IMR-90 (cell line): Measurements from ENCODE around the gene LIAS. TPM values are rescaled to one million over a fixed set of nuclear protein-coding genes. Genes with fewer than 3 reads are reported as not detected.

Experiments used
- ATAC-seq: fragments of 200-7000 bp; cut with Tn5 transposase; 2 replicates; pipeline ENCODE4 v1.9.1; 2020; ENCODE audit warnings: low read depth, mild to moderate bottlenecking, moderate library complexity
- BruUV-seq: library from RNA; stranded (reverse); fragments of 400-500 nt; replicated peaks from 2 replicates; lab custom pipeline; 2021; lab: Mats Ljungman, UMichigan
- CTCF ChIA-PET: fragments of 300-600 bp; formaldehyde crosslinking; extraction: SDS; loops from one replicate; lab custom pipeline; 2021; ENCODE audit warnings: antibody characterized with exemption; lab: Yijun Ruan, JAX
- POLR2A ChIA-PET: fragments of 300-600 bp; sonication (Branson Sonifier 250); formaldehyde crosslinking; loops from one replicate; lab custom pipeline; 2022; ENCODE audit warnings: antibody characterized with exemption; ENCODE audit not compliant: unreplicated experiment; lab: Charles Lee
- DNase-seq: peaks from one replicate; pipeline ENCODE4 v3.0.0; 2013
- H2AFZ ChIP-seq: replicated peaks from 2 replicates; pipeline ENCODE3; 2013; ENCODE audit warnings: low read length, mild to moderate bottlenecking; ENCODE audit not compliant: poor library complexity
- H2AK5ac ChIP-seq: 2 replicates; pipeline ENCODE4 v1.6.1; 2013; ENCODE audit warnings: low read depth, low read length, inconsistent platforms
- H2AK9ac ChIP-seq: replicated peaks from 2 replicates; pipeline ENCODE3; 2013; ENCODE audit warnings: mild to moderate bottlenecking, low read depth, low read length, moderate library complexity; ENCODE audit not compliant: poor library complexity
- H2BK120ac ChIP-seq: 2 replicates; pipeline ENCODE4 v1.6.1; 2013; ENCODE audit warnings: low read depth, low read length, inconsistent platforms
- H2BK15ac ChIP-seq: 3 replicates; pipeline ENCODE4 v1.6.1; 2013; ENCODE audit warnings: low read depth, low read length, inconsistent platforms
- H2BK20ac ChIP-seq: 2 replicates; pipeline ENCODE4 v1.6.1; 2013; ENCODE audit warnings: low read depth, mild to moderate bottlenecking, inconsistent platforms, low read length, moderate library complexity
- H2BK5ac ChIP-seq: 2 replicates; pipeline ENCODE4 v1.6.1; 2013; ENCODE audit warnings: mild to moderate bottlenecking, low read depth, low read length, inconsistent platforms; ENCODE audit not compliant: poor library complexity, severe bottlenecking
- H3K14ac ChIP-seq: replicated peaks from 2 replicates; pipeline ENCODE4 v1.6.1; 2013; ENCODE audit warnings: low read depth, low read length, inconsistent platforms
- H3K18ac ChIP-seq: 2 replicates; pipeline ENCODE4 v1.6.1; 2013; ENCODE audit warnings: low read depth, low read length, control low read depth
- H3K23ac ChIP-seq: 2 replicates; pipeline ENCODE4 v1.6.1; 2013; ENCODE audit warnings: low read depth, low read length, inconsistent platforms
- H3K27ac ChIP-seq: 2 replicates; pipeline ENCODE4 v1.5.1; 2013; ENCODE audit warnings: mild to moderate bottlenecking, control low read depth, low read length; ENCODE audit not compliant: insufficient read depth
- H3K27me3 ChIP-seq: 2 replicates; pipeline ENCODE4 v1.6.1; 2013; ENCODE audit warnings: low read length; ENCODE audit not compliant: control insufficient read depth, insufficient read depth
- H3K36me3 ChIP-seq: 2 replicates; pipeline ENCODE4 v1.6.1; 2013; ENCODE audit warnings: low read length, mixed read lengths; ENCODE audit not compliant: control insufficient read depth, insufficient read depth
- H3K4ac ChIP-seq: 2 replicates; pipeline ENCODE4 v1.6.1; 2013; ENCODE audit warnings: low read depth, low read length, inconsistent platforms
- H3K4me1 ChIP-seq: 2 replicates; pipeline ENCODE4 v1.6.1; 2013; ENCODE audit warnings: low read length, mixed read lengths; ENCODE audit not compliant: control insufficient read depth, insufficient read depth
- H3K4me2 ChIP-seq: 2 replicates; pipeline ENCODE4 v1.6.1; 2013; ENCODE audit warnings: low read depth, mild to moderate bottlenecking, control low read depth, low read length, moderate library complexity
- H3K4me3 ChIP-seq: 2 replicates; pipeline ENCODE4 v1.5.1; 2013; ENCODE audit warnings: low read depth, mild to moderate bottlenecking, control low read depth, low read length, moderate library complexity; ENCODE audit not compliant: insufficient read depth
- H3K56ac ChIP-seq: 2 replicates; pipeline ENCODE4 v1.6.1; 2013; ENCODE audit warnings: low read length, inconsistent platforms; ENCODE audit not compliant: insufficient read depth; ENCODE audit errors: extremely low read depth
- H3K79me1 ChIP-seq, 2 experiments: 2 replicates each; pipeline ENCODE4 v1.6.1; 2013; ENCODE audit warnings: low read length in 2 of 2, inconsistent platforms in 1 of 2, low read depth in 1 of 2
- H3K9ac ChIP-seq: 2 replicates; pipeline ENCODE4 v1.6.1; 2013; ENCODE audit warnings: low read depth, low read length, control low read depth
- H3K9me1 ChIP-seq: 2 replicates; pipeline ENCODE4 v1.6.1; 2013; ENCODE audit warnings: low read length, inconsistent platforms; ENCODE audit not compliant: insufficient read depth
- H3K9me3 ChIP-seq: 2 replicates; pipeline ENCODE4 v1.6.1; 2013; ENCODE audit warnings: low read length; ENCODE audit not compliant: control insufficient read depth, insufficient read depth
- H4K20me1 ChIP-seq: 2 replicates; pipeline ENCODE4 v1.6.1; 2013; ENCODE audit warnings: low read length, inconsistent platforms; ENCODE audit not compliant: insufficient read depth
- H4K5ac ChIP-seq: 2 replicates; pipeline ENCODE4 v1.6.1; 2013; ENCODE audit warnings: mild to moderate bottlenecking, low read depth, low read length, control low read depth
- H4K8ac ChIP-seq, 2 experiments: 2 replicates each; pipeline ENCODE4 v1.6.1; 2013; ENCODE audit warnings: low read depth in 2 of 2, low read length in 2 of 2, control low read depth in 1 of 2, inconsistent platforms in 1 of 2
- H4K91ac ChIP-seq: 2 replicates; pipeline ENCODE4 v1.6.1; 2013; ENCODE audit warnings: low read depth, low read length, inconsistent platforms; ENCODE audit not compliant: insufficient read depth
- BHLHE40 ChIP-seq: fragments of 150-350 bp; IDR thresholded peaks from 2 replicates; pipeline ENCODE4 v1.6.1; 2016; ENCODE audit warnings: mild to moderate bottlenecking, low read depth, low read length
- CEBPB ChIP-seq: IDR thresholded peaks from 2 replicates; pipeline ENCODE4 v1.6.1; 2012; ENCODE audit warnings: low read depth, low read length, improper control_type of control experiment
- CHD1 ChIP-seq: IDR thresholded peaks from 2 replicates; pipeline ENCODE4 v1.6.1; 2012; ENCODE audit warnings: low read depth, low read length, improper control_type of control experiment
- FOS ChIP-seq: fragments of 150-350 bp; IDR thresholded peaks from 2 replicates; pipeline ENCODE4 v1.6.1; 2016; ENCODE audit warnings: low read depth, low read length
- MAFK ChIP-seq: IDR thresholded peaks from 2 replicates; pipeline ENCODE4 v1.6.1; 2012; ENCODE audit warnings: low read depth, low read length, improper control_type of control experiment
- MAZ ChIP-seq: IDR thresholded peaks from 2 replicates; pipeline ENCODE4 v1.6.1; 2012; ENCODE audit warnings: low read depth, mild to moderate bottlenecking, low read length, improper control_type of control experiment, moderate library complexity, borderline replicate concordance
- MXI1 ChIP-seq: IDR thresholded peaks from 2 replicates; pipeline ENCODE4 v1.6.1; 2012; ENCODE audit warnings: low read depth, mild to moderate bottlenecking, low read length, moderate library complexity, borderline replicate concordance
- NFE2L2 ChIP-seq: fragments of 150-350 bp; IDR thresholded peaks from 2 replicates; pipeline ENCODE4 v1.6.1; 2016; ENCODE audit warnings: low read depth, mild to moderate bottlenecking, low read length
- POLR2A ChIP-seq: IDR thresholded peaks from 2 replicates; pipeline ENCODE4 v1.6.1; 2012; ENCODE audit warnings: mild to moderate bottlenecking, low read depth, low read length
- RCOR1 ChIP-seq: IDR thresholded peaks from 2 replicates; pipeline ENCODE4 v1.6.1; 2012; ENCODE audit warnings: mild to moderate bottlenecking, low read length, improper control_type of control experiment; ENCODE audit not compliant: insufficient replicate concordance
- RFX5 ChIP-seq: IDR thresholded peaks from 2 replicates; pipeline ENCODE4 v1.8.0; 2012; ENCODE audit warnings: low read depth, mild to moderate bottlenecking, low read length, moderate library complexity
- SMC3 ChIP-seq: fragments of 150-350 bp; IDR thresholded peaks from 2 replicates; pipeline ENCODE4 v1.6.1; 2016; ENCODE audit warnings: low read depth, mild to moderate bottlenecking, antibody characterized with exemption, low read length, moderate library complexity
- WGBS, 2 experiments: methylation state at CpG; one replicate each; pipeline versions ENCODE4 v1.1.5 to v1.1.7; 2013; ENCODE audit warnings: missing lambda C conversion rate in 2 of 2; ENCODE audit not compliant: insufficient read length in 1 of 2; ENCODE audit errors: extremely low coverage in 2 of 2; 5-methylcytosine and 5-hydroxymethylcytosine counted together
- dilution Hi-C: fragments of 300-500 bp; cut with HindIII; formaldehyde crosslinking; loops from one replicate; pipeline ENCODE4 v1.14.3; 2018; ENCODE audit warnings: low sequenced_read_pairs; ENCODE audit not compliant: unreplicated experiment
- in situ Hi-C: fragments of 300-500 bp; cut with MboI; formaldehyde crosslinking; loops from 3 replicates; pipeline ENCODE4 v1.14.3; 2019; ENCODE audit warnings: low sequenced_read_pairs, inconsistent platforms, mixed read lengths
- intact Hi-C: fragments of 100-400 bp; cut with micrococcal nuclease; formaldehyde crosslinking; loops from 2 replicates; pipeline ENCODE4 v1.10.0; 2022
- polyA plus RNA-seq, 3 experiments: library from polyadenylated mRNA; depleted of rRNA; stranded (reverse); fragments of >200 nt; gene quantifications; 2 replicates each; pipeline ENCODE4 v1.2.3, GENCODE V29; 2012; ENCODE audit warnings: low replicate concordance in 1 of 3
- total RNA-seq: library from RNA; depleted of rRNA; stranded (reverse); fragments of >200 nt; gene quantifications from 2 replicates; pipeline ENCODE4 v1.2.3, GENCODE V29; 2012
- TF ChIP-seq, protein P1 (sequence below): conservative IDR thresholded peaks from 2 replicates; pipeline ENCODE4 v1.5.1; 2012; ENCODE audit warnings: mild to moderate bottlenecking, low read depth, low read length, improper control_type of control experiment
- TF ChIP-seq, protein P2 (sequence below): fragments of 150-350 bp; IDR thresholded peaks from 2 replicates; pipeline ENCODE4 v1.6.1; 2016; ENCODE audit warnings: low read depth, mild to moderate bottlenecking, low read length, moderate library complexity, borderline replicate concordance

Gene LIAS
- total and polyA plus RNA-seq, 2 of the 4 experiments (the other 2 are of a cell fraction) = 3.2 to 7.8 TPM

- Histone ChIP-seq H2AK9ac (no peak overlapping the region), H2AK5ac (no peak overlapping the region), H2BK20ac (no peak overlapping the region), H3K9ac (no peak overlapping the region), H2AFZ (peak overlapping the region; percentile 82), H3K9me1 (no peaks in the 10 kb centered on the region), H3K56ac (no peak overlapping the region), H4K20me1 (peaks cover 9% of the 10 kb centered on the region; the same call in 1 of the 2 replicates), H3K4ac (no peak overlapping the region), H3K79me1 (peaks cover 0 to 3% of the 10 kb centered on the region in 2 experiments; a peak in 1 of 4 replicates), H3K36me3 (peaks cover 9% of the 10 kb centered on the region), H2BK5ac (no peak overlapping the region), H4K8ac (no peak overlapping the region), H3K27ac (no peak overlapping the region), H3K9me3 (no peaks in the 10 kb centered on the region), H4K5ac (no peak overlapping the region), H3K4me2 (no peak overlapping the region), H3K23ac (no peak overlapping the region), H3K4me1 (peaks cover 4% of the 10 kb centered on the region; the same call in 1 of the 2 replicates), H3K18ac (no peak overlapping the region), H3K14ac (no peak overlapping the region), H2BK120ac (no peak overlapping the region), H2BK15ac (no peak overlapping the region), H4K91ac (no peak overlapping the region), H3K27me3 (no peaks in the 10 kb centered on the region; the same call in 1 of the 2 replicates), H3K4me3 (no peak overlapping the region)
- POLR2A ChIA-PET = no interaction called here
- dilution Hi-C loops (no loop called here), in situ Hi-C loops (no loop called here), intact Hi-C loops (loop anchor here (10.0 kb wide), 1 partner anchor 692 kb away; no protein-coding TSS in a partner anchor)
- WGBS, 2 experiments = 75% methylated on average over 15 of the region's 20 CpGs; no CpG with 5 or more reads in 1 of the 2 experiments
- BruUV-seq = no TSS peak
- DNase-seq (no peak), ATAC-seq (no peak; the same call in 1 of the 2 replicates)
- no peak for TF ChIP-seq FOS
- no peak for TF ChIP-seq MAFK
- TF ChIP-seq RFX5 = no peak
- TF ChIP-seq, protein P1, sequence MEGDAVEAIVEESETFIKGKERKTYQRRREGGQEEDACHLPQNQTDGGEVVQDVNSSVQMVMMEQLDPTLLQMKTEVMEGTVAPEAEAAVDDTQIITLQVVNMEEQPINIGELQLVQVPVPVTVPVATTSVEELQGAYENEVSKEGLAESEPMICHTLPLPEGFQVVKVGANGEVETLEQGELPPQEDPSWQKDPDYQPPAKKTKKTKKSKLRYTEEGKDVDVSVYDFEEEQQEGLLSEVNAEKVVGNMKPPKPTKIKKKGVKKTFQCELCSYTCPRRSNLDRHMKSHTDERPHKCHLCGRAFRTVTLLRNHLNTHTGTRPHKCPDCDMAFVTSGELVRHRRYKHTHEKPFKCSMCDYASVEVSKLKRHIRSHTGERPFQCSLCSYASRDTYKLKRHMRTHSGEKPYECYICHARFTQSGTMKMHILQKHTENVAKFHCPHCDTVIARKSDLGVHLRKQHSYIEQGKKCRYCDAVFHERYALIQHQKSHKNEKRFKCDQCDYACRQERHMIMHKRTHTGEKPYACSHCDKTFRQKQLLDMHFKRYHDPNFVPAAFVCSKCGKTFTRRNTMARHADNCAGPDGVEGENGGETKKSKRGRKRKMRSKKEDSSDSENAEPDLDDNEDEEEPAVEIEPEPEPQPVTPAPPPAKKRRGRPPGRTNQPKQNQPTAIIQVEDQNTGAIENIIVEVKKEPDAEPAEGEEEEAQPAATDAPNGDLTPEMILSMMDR = no peak
- TF ChIP-seq, protein P2, sequence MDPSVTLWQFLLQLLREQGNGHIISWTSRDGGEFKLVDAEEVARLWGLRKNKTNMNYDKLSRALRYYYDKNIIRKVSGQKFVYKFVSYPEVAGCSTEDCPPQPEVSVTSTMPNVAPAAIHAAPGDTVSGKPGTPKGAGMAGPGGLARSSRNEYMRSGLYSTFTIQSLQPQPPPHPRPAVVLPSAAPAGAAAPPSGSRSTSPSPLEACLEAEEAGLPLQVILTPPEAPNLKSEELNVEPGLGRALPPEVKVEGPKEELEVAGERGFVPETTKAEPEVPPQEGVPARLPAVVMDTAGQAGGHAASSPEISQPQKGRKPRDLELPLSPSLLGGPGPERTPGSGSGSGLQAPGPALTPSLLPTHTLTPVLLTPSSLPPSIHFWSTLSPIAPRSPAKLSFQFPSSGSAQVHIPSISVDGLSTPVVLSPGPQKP = no peak
- TF ChIP-seq CEBPB = no peak
- no peak for TF ChIP-seq RCOR1
- no peak for TF ChIP-seq MXI1
- no peak for TF ChIP-seq POLR2A
- no peak for TF ChIP-seq NFE2L2
- no peak for TF ChIP-seq BHLHE40
- no peak for TF ChIP-seq CHD1
- TF ChIP-seq MAZ = no peak
- TF ChIP-seq SMC3 = no peak
- CTCF ChIA-PET = no interaction called here
Observed at GRCh38 chr4:39446483-39446841, 12.4 kb upstream of the LIAS start.
